ENCODE data around the gene PFN1. TPM values are rescaled to one million over a fixed set of nuclear protein-coding genes. Genes with fewer than 3 reads are reported as not detected.

Gene PFN1
- total and polyA plus RNA-seq, 2 of the 8 experiments (the other 6 are each of a cell fraction or from before 2014, with no cell fraction given) = 1,355 to 1,949 TPM

DNA sequence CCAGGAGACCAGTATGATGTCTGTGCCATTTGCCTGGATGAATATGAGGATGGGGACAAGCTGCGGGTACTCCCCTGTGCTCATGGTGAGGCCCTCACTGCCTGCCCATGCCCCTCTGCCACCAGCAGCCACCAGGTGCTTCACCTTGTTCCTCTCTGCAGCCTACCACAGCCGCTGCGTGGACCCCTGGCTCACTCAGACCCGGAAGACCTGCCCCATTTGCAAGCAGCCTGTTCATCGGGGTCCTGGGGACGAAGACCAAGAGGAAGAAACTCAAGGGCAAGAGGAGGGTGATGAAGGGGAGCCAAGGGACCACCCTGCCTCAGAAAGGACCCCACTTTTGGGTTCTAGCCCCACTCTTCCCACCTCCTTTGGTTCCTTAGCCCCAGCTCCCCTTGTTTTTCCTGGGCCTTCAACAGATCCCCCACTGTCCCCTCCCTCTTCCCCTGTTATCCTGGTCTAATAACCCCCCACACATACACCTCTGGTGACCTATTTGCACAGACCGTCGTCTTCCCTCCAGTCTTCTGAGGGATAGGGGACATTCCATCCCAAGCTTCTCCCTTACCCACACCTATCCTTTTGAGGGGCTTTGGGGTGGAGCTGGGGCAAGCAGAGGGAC lies 3.7 kb downstream of the PFN1 start:
- Histone ChIP-seq H3K9me3 (ENCODE audit: insufficient read depth in 2 of 2, low read depth in 1 of 2, low read length in 1 of 2) (no peaks in the 10 kb centered on the region), H3K4ac (replicated peaks; ENCODE audit: insufficient read length, low read depth, low read length) (no peak overlapping the region), H4K8ac (ENCODE audit: extremely low read depth, insufficient read depth, low read length) (peak overlapping the region; percentile 48; the same call in 1 of the 2 replicates), H3K36me3 (ENCODE audit: control insufficient read depth in 2 of 4, insufficient read depth in 4 of 4, low read length in 3 of 4) (peaks cover 8 to 42% (median 28%) of the 10 kb centered on the region in 4 experiments), H3K23me2 (ENCODE audit: low read depth, low read length) (peaks cover 19% of the 10 kb centered on the region), H4K5ac (ENCODE audit: insufficient read length, low read depth, low read length) (no peak overlapping the region), H3K27ac (ENCODE audit: low read depth, low read length) (peak overlapping the region; percentile 33; the same call in 1 of the 2 replicates), H2BK15ac (ENCODE audit: low read length) (no peak overlapping the region), H3K18ac (ENCODE audit: extremely low read depth, low read length) (no peak overlapping the region), H3K23ac (ENCODE audit: insufficient read length) (no peak overlapping the region), H3K79me1 (ENCODE audit: low read depth, low read length) (peaks cover 2% of the 10 kb centered on the region; the same call in 1 of the 2 replicates), H3K14ac (ENCODE audit: insufficient read length) (no peak overlapping the region), H4K91ac (replicated peaks; ENCODE audit: insufficient read length, low read length) (no peak overlapping the region), H2BK20ac (ENCODE audit: low read length) (no peak overlapping the region), H3K4me2 (ENCODE audit: insufficient read depth in 1 of 2, low read depth in 2 of 2, low read length in 2 of 2) (peak overlapping the region in 1 of 2 experiments; percentile 95; a peak in 1 of 4 replicates), H2AK5ac (ENCODE audit: low read depth, low read length) (no peak overlapping the region), H3K27me3 (replicated peaks in 1 of 4; ENCODE audit: control insufficient read depth in 3 of 4, extremely low read depth in 1 of 4, insufficient read depth in 3 of 4, low read length in 3 of 4) (no peaks in the 10 kb centered on the region), H2BK120ac (replicated peaks; ENCODE audit: low read depth, low read length) (no peak overlapping the region), H4K20me1 (replicated peaks in 1 of 2; ENCODE audit: control insufficient read depth in 1 of 2, insufficient read depth in 2 of 2, low read length in 2 of 2) (peaks cover 16 to 23% of the 10 kb centered on the region in 2 experiments), H2BK12ac (ENCODE audit: low read depth, low read length) (no peak overlapping the region), H2BK5ac (ENCODE audit: low read depth, low read length) (no peak overlapping the region; the same call in 1 of the 2 replicates), H3K9ac (replicated peaks in 1 of 4; ENCODE audit: extremely low read depth in 1 of 4, low read depth in 3 of 4, low read length in 3 of 4) (no peak overlapping the region; a peak in 1 of 7 replicates), H3K4me1 (replicated peaks in 1 of 4; ENCODE audit: control insufficient read depth in 3 of 4, insufficient read depth in 4 of 4, low read length in 3 of 4) (peaks cover 3 to 10% (median 5%) of the 10 kb centered on the region in 4 experiments; a peak in 6 of 7 replicates), H3K79me2 (ENCODE audit: control insufficient read depth in 1 of 2, insufficient read depth in 2 of 2, low read length in 2 of 2) (peaks cover 8 to 57% of the 10 kb centered on the region in 2 experiments), H3K56ac (replicated peaks; ENCODE audit: insufficient read length, low read depth, low read length) (no peak overlapping the region), H3K4me3 (ENCODE audit: extremely low read depth in 1 of 4, insufficient read depth in 2 of 4, low read depth in 3 of 4, low read length in 4 of 4) (no peak overlapping the region), H2AFZ (ENCODE audit: low read length) (no peak overlapping the region)
- WGBS, 2 experiments (ENCODE audit: extremely low coverage in 1 of 2, insufficient coverage in 1 of 2, insufficient read length in 1 of 2, insufficient replicate concordance in 2 of 2, low coverage in 1 of 2, low lambda C conversion rate in 2 of 2, missing lambda C conversion rate in 1 of 2) = 81% methylated on average over 8 of the region's 8 CpGs; no CpG with 5 or more reads in 1 of the 2 experiments
- ChIA-PET CTCF (ENCODE audit: partially characterized antibody) (interaction anchor here (1.5 kb wide), 1 partner anchor 36 kb away, joined by 5 read pairs; no protein-coding TSS in a partner anchor), POLR2A (ENCODE audit: partially characterized antibody) (interaction anchor here (0.6 to 32.4 kb wide), 12 partner anchors 2 to 213 kb away, joined by 3 to 987 read pairs (median 4); partner anchors contain the start of genes C17orf107, ENO3, MED11 and PFN1)
- DNase-seq (ENCODE audit: low read depth in 1 of 2, low spot score in 2 of 2) (no peak), FAIRE-seq (no peak)
- TF ChIP-seq TEAD4 (IDR thresholded peaks at IDR 0.05; ENCODE audit: low read depth, low read length) = no peak
- peak in 1 of 2 experiments; percentile 83; a peak in 2 of 3 replicates for TF ChIP-seq POLR2A (IDR thresholded peaks at IDR 0.05; ENCODE audit: control extremely low read depth in 1 of 2, low read depth in 2 of 2, low read length in 2 of 2)
- TF ChIP-seq POLR2AphosphoS5 (IDR thresholded peaks at IDR 0.05; ENCODE audit: low read depth, low read length) = peak; percentile 80; the same call in 1 of the 2 replicates
- 0 out of 4 replicates have a peak, but pooled peaks of 1 of the 2 experiments have one; percentile 40 for TF ChIP-seq SIN3A (conservative IDR thresholded peaks at IDR 0.05 in 1 of 2, IDR thresholded peaks at IDR 0.05 in 1 of 2; ENCODE audit: low read depth in 1 of 2, low read length in 2 of 2)
- TF ChIP-seq CBX5 (IDR thresholded peaks at IDR 0.05; ENCODE audit: low read depth, low read length) = no peak

All from H1 (cell line).